Measurements from ENCODE around the gene PURA. TPM values are rescaled to one million over a fixed set of nuclear protein-coding genes. Genes with fewer than 3 reads are reported as not detected.

PURA gene
- polyA plus RNA-seq, 3 donors, result 1.1 to 1.6 (median 1.2) TPM

DNA sequence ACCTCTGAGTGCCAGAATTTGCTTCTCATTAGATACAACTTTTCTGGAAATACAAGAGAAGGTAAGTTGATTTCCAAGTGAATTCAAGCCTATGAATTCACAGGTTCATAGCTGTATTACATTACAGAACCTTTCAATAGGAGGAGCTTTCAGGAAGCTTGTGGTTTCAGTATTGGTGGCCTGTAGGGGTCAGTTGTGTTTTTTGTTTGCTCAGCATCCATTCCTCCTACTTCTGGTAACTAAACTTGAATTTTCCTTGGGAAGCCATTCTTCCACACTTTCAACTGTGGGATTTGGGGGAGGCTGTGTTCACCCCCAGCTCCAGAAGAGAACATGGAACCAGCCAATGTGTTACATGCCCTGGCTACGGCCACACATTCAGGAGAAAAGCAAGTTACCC lies 55.5 kb downstream of the PURA start:
- no peak overlapping the region for H3K27ac Mint-ChIP-seq
- Histone ChIP-seq H3K4me1 (ENCODE audit: control insufficient read depth in 1 of 2, insufficient read depth in 2 of 2, low read length in 2 of 2) (peaks cover 20 to 26% of the 10 kb centered on the region in 2 donors), H3K36me3 (replicated peaks in 1 of 2; ENCODE audit: control insufficient read depth in 1 of 2, insufficient read depth in 2 of 2, low read length in 2 of 2) (no peaks in the 10 kb centered on the region), H3K9ac (ENCODE audit: insufficient read depth, low read length, poor library complexity, severe bottlenecking) (no peak overlapping the region), H3K4me3 (replicated peaks in 1 of 3; ENCODE audit: low read depth in 2 of 3, low read length in 3 of 3) (no peak overlapping the region), H2AFZ (ENCODE audit: insufficient read depth, low read depth, low read length, poor library complexity, severe bottlenecking) (no peak overlapping the region), H3K79me2 (ENCODE audit: insufficient read depth, low read length) (no peaks in the 10 kb centered on the region), H3K27ac (ENCODE audit: low read depth in 1 of 2, low read length in 2 of 2) (no peak overlapping the region), H3K9me3 (replicated peaks in 1 of 2; ENCODE audit: control insufficient read depth in 1 of 2, insufficient read depth in 1 of 2, low read length in 2 of 2) (no peaks in the 10 kb centered on the region), H4K20me1 (ENCODE audit: insufficient read depth, low read length) (no peaks in the 10 kb centered on the region), H3K4me2 (replicated peaks; ENCODE audit: extremely low read depth, low read length, poor library complexity, severe bottlenecking) (no peak overlapping the region), H3K27me3 (ENCODE audit: control insufficient read depth in 2 of 2, insufficient read depth in 2 of 2, low read length in 2 of 2) (no peaks in the 10 kb centered on the region)
- WGBS (ENCODE audit: insufficient coverage), result 67% methylated on average over 1 of the region's 1 CpG
- H3K9me3 Mint-ChIP-seq, result no peaks in the 10 kb centered on the region
- peaks cover 22% of the 10 kb centered on the region for H3K4me1 Mint-ChIP-seq
- DNase-seq, result no peak
- H3K36me3 Mint-ChIP-seq, result no peaks in the 10 kb centered on the region
- TF ChIP-seq, protein P1, sequence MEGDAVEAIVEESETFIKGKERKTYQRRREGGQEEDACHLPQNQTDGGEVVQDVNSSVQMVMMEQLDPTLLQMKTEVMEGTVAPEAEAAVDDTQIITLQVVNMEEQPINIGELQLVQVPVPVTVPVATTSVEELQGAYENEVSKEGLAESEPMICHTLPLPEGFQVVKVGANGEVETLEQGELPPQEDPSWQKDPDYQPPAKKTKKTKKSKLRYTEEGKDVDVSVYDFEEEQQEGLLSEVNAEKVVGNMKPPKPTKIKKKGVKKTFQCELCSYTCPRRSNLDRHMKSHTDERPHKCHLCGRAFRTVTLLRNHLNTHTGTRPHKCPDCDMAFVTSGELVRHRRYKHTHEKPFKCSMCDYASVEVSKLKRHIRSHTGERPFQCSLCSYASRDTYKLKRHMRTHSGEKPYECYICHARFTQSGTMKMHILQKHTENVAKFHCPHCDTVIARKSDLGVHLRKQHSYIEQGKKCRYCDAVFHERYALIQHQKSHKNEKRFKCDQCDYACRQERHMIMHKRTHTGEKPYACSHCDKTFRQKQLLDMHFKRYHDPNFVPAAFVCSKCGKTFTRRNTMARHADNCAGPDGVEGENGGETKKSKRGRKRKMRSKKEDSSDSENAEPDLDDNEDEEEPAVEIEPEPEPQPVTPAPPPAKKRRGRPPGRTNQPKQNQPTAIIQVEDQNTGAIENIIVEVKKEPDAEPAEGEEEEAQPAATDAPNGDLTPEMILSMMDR (IDR thresholded peaks at IDR 0.05), result no peak
- peaks cover 0 to 8% (median 5%) of the 10 kb centered on the region in 3 donors for H3K27me3 Mint-ChIP-seq (ENCODE audit: low read depth in 3 of 3)
- intact Hi-C loops (cut with micrococcal nuclease), result loop anchor here in 1 of 2 donors (10.0 kb wide), 1 partner anchor 185 kb away; no protein-coding TSS in a partner anchor
- H3K4me3 Mint-ChIP-seq, result no peak overlapping the region

GRCh38 chr5:140172483-140172882 lies 58.6 kb downstream of the PURA start:
- H2AFZ ChIP-seq (ENCODE audit: insufficient read depth, low read depth, low read length, poor library complexity, severe bottlenecking), result no peak overlapping the region
- Mint-ChIP-seq H3K4me1 (peaks cover 16% of the 10 kb centered on the region), H3K36me3 (no peaks in the 10 kb centered on the region), H3K4me3 (no peak overlapping the region), H3K9me3 (peaks cover 0 to 2% (median 0%) of the 10 kb centered on the region in 7 donors), H3K27me3 (ENCODE audit: low read depth in 3 of 3) (peaks cover 1 to 10% (median 5%) of the 10 kb centered on the region in 3 donors), H3K27ac (no peak overlapping the region)
- H3K27me3 ChIP-seq (ENCODE audit: control insufficient read depth in 2 of 2, insufficient read depth in 2 of 2, low read length in 2 of 2), result no peaks in the 10 kb centered on the region
- intact Hi-C loops (cut with micrococcal nuclease), result no loop called here
- H3K27ac ChIP-seq (ENCODE audit: low read depth in 1 of 2, low read length in 2 of 2), result no peak overlapping the region
- DNase-seq, result no peak
- H4K20me1 ChIP-seq (ENCODE audit: insufficient read depth, low read length), result no peaks in the 10 kb centered on the region
- TF ChIP-seq, protein P1 (IDR thresholded peaks at IDR 0.05), result no peak
- H3K4me3 ChIP-seq (replicated peaks in 1 of 3; ENCODE audit: low read depth in 2 of 3, low read length in 3 of 3), result no peak overlapping the region
- H3K4me1 ChIP-seq (ENCODE audit: control insufficient read depth in 1 of 2, insufficient read depth in 2 of 2, low read length in 2 of 2), result peaks cover 20 to 24% of the 10 kb centered on the region in 2 donors
- 95% methylated on average over 2 of the region's 2 CpGs for WGBS (ENCODE audit: insufficient coverage)
- H3K36me3 ChIP-seq (replicated peaks in 1 of 2; ENCODE audit: control insufficient read depth in 1 of 2, insufficient read depth in 2 of 2, low read length in 2 of 2), result no peaks in the 10 kb centered on the region
- H3K9me3 ChIP-seq (replicated peaks in 1 of 2; ENCODE audit: control insufficient read depth in 1 of 2, insufficient read depth in 1 of 2, low read length in 2 of 2), result no peaks in the 10 kb centered on the region
- no peak overlapping the region for H3K4me2 ChIP-seq (replicated peaks; ENCODE audit: extremely low read depth, low read length, poor library complexity, severe bottlenecking)
- no peak overlapping the region for H3K9ac ChIP-seq (ENCODE audit: insufficient read depth, low read length, poor library complexity, severe bottlenecking)
- H3K79me2 ChIP-seq (ENCODE audit: insufficient read depth, low read length), result peaks cover 3% of the 10 kb centered on the region
